ENCODE measurements around the gene NAT9.

NAT9 gene

GRCh38 chr17:74805591-74805991, 29.4 kb upstream of the NAT9 start:
- Histone ChIP-seq H3K27me3 (replicated peaks; ENCODE audit: control insufficient read depth, insufficient read depth, low read length, poor library complexity, severe bottlenecking) (no peaks in the 10 kb centered on the region), H3K9me3 (ENCODE audit: control insufficient read depth, low read length) (no peaks in the 10 kb centered on the region), H3K4me1 (ENCODE audit: control insufficient read depth, insufficient read depth, low read length, poor library complexity, severe bottlenecking) (no peaks in the 10 kb centered on the region), H3K4me3 (ENCODE audit: insufficient read depth, low read depth, low read length, poor library complexity, severe bottlenecking) (no peak overlapping the region), H3K36me3 (ENCODE audit: control insufficient read depth, insufficient read depth, low read length) (peaks cover 29% of the 10 kb centered on the region), H3K27ac (ENCODE audit: insufficient read depth, low read length, poor library complexity, severe bottlenecking) (no peak overlapping the region)
- no peak for DNase-seq

GRCh38 chr17:74804683-74805082, 28.5 kb upstream of the NAT9 start:
- peaks cover 35% of the 10 kb centered on the region for H3K36me3 ChIP-seq (ENCODE audit: control insufficient read depth, insufficient read depth, low read length)
- no peaks in the 10 kb centered on the region for H3K27me3 ChIP-seq (replicated peaks; ENCODE audit: control insufficient read depth, insufficient read depth, low read length, poor library complexity, severe bottlenecking)
- no peaks in the 10 kb centered on the region for H3K9me3 ChIP-seq (ENCODE audit: control insufficient read depth, low read length)
- H3K4me1 ChIP-seq (ENCODE audit: control insufficient read depth, insufficient read depth, low read length, poor library complexity, severe bottlenecking): no peaks in the 10 kb centered on the region
- no peak for DNase-seq
- no peak overlapping the region for H3K27ac ChIP-seq (ENCODE audit: insufficient read depth, low read length, poor library complexity, severe bottlenecking)
- no peak overlapping the region for H3K4me3 ChIP-seq (ENCODE audit: insufficient read depth, low read depth, low read length, poor library complexity, severe bottlenecking)

- no peaks in the 10 kb centered on the region for H3K4me1 ChIP-seq (ENCODE audit: control insufficient read depth, insufficient read depth, low read length, poor library complexity, severe bottlenecking)
- no peaks in the 10 kb centered on the region for H3K9me3 ChIP-seq (ENCODE audit: control insufficient read depth, low read length)
- H3K27me3 ChIP-seq (replicated peaks; ENCODE audit: control insufficient read depth, insufficient read depth, low read length, poor library complexity, severe bottlenecking): no peaks in the 10 kb centered on the region
- no peak for DNase-seq
- H3K36me3 ChIP-seq (ENCODE audit: control insufficient read depth, insufficient read depth, low read length): peaks cover 39% of the 10 kb centered on the region
- H3K4me3 ChIP-seq (ENCODE audit: insufficient read depth, low read depth, low read length, poor library complexity, severe bottlenecking): no peak overlapping the region
- H3K27ac ChIP-seq (ENCODE audit: insufficient read depth, low read length, poor library complexity, severe bottlenecking): no peak overlapping the region
These were observed 27.8 kb upstream of the NAT9 start for GRCh38 chr17:74803971-74804370.

- no peak for DNase-seq
- H3K36me3 ChIP-seq (ENCODE audit: control insufficient read depth, insufficient read depth, low read length): peaks cover 42% of the 10 kb centered on the region
These were observed 27.3 kb upstream of the NAT9 start for GRCh38 chr17:74803388-74803930.

GRCh38 chr17:74801896-74802295, 25.8 kb upstream of the NAT9 start:
- no peaks in the 10 kb centered on the region for H3K4me1 ChIP-seq (ENCODE audit: control insufficient read depth, insufficient read depth, low read length, poor library complexity, severe bottlenecking)
- H3K27me3 ChIP-seq (replicated peaks; ENCODE audit: control insufficient read depth, insufficient read depth, low read length, poor library complexity, severe bottlenecking): no peaks in the 10 kb centered on the region
- H3K4me3 ChIP-seq (ENCODE audit: insufficient read depth, low read depth, low read length, poor library complexity, severe bottlenecking): no peak overlapping the region
- no peak for DNase-seq
- peaks cover 55% of the 10 kb centered on the region for H3K36me3 ChIP-seq (ENCODE audit: control insufficient read depth, insufficient read depth, low read length)
- no peaks in the 10 kb centered on the region for H3K9me3 ChIP-seq (ENCODE audit: control insufficient read depth, low read length)
- no peak overlapping the region for H3K27ac ChIP-seq (ENCODE audit: insufficient read depth, low read length, poor library complexity, severe bottlenecking)

More at GRCh38 chr17:74803388-74803930, 27.3 kb upstream of the NAT9 start:
- no peaks in the 10 kb centered on the region for H3K27me3 ChIP-seq (replicated peaks; ENCODE audit: control insufficient read depth, insufficient read depth, low read length, poor library complexity, severe bottlenecking)
- H3K9me3 ChIP-seq (ENCODE audit: control insufficient read depth, low read length): no peaks in the 10 kb centered on the region
- no peak overlapping the region for H3K27ac ChIP-seq (ENCODE audit: insufficient read depth, low read length, poor library complexity, severe bottlenecking)
- H3K4me1 ChIP-seq (ENCODE audit: control insufficient read depth, insufficient read depth, low read length, poor library complexity, severe bottlenecking): no peaks in the 10 kb centered on the region
- no peak overlapping the region for H3K4me3 ChIP-seq (ENCODE audit: insufficient read depth, low read depth, low read length, poor library complexity, severe bottlenecking)

GRCh38 chr17:74800531-74800930, 24.4 kb upstream of the NAT9 start:
- DNase-seq: no peak
- Histone ChIP-seq H3K27me3 (replicated peaks; ENCODE audit: control insufficient read depth, insufficient read depth, low read length, poor library complexity, severe bottlenecking) (no peaks in the 10 kb centered on the region), H3K4me3 (ENCODE audit: insufficient read depth, low read depth, low read length, poor library complexity, severe bottlenecking) (no peak overlapping the region), H3K27ac (ENCODE audit: insufficient read depth, low read length, poor library complexity, severe bottlenecking) (no peak overlapping the region), H3K4me1 (ENCODE audit: control insufficient read depth, insufficient read depth, low read length, poor library complexity, severe bottlenecking) (no peaks in the 10 kb centered on the region), H3K36me3 (ENCODE audit: control insufficient read depth, insufficient read depth, low read length) (peaks cover 67% of the 10 kb centered on the region), H3K9me3 (ENCODE audit: control insufficient read depth, low read length) (no peaks in the 10 kb centered on the region)

- Histone ChIP-seq H3K9me3 (ENCODE audit: control insufficient read depth, low read length) (no peaks in the 10 kb centered on the region), H3K27ac (ENCODE audit: insufficient read depth, low read length, poor library complexity, severe bottlenecking) (no peak overlapping the region), H3K27me3 (replicated peaks; ENCODE audit: control insufficient read depth, insufficient read depth, low read length, poor library complexity, severe bottlenecking) (no peaks in the 10 kb centered on the region), H3K36me3 (ENCODE audit: control insufficient read depth, insufficient read depth, low read length) (peaks cover 73% of the 10 kb centered on the region), H3K4me1 (ENCODE audit: control insufficient read depth, insufficient read depth, low read length, poor library complexity, severe bottlenecking) (no peaks in the 10 kb centered on the region), H3K4me3 (ENCODE audit: insufficient read depth, low read depth, low read length, poor library complexity, severe bottlenecking) (no peak overlapping the region)
- DNase-seq: no peak
These were observed 23.0 kb upstream of the NAT9 start for GRCh38 chr17:74799097-74799496.

GRCh38 chr17:74798239-74798707, 22.1 kb upstream of the NAT9 start:
- no peak for DNase-seq
- H3K36me3 ChIP-seq (ENCODE audit: control insufficient read depth, insufficient read depth, low read length): peaks cover 78% of the 10 kb centered on the region

GRCh38 chr17:74797824-74798223, 21.7 kb upstream of the NAT9 start:
- no peaks in the 10 kb centered on the region for H3K4me1 ChIP-seq (ENCODE audit: control insufficient read depth, insufficient read depth, low read length, poor library complexity, severe bottlenecking)
- H3K27ac ChIP-seq (ENCODE audit: insufficient read depth, low read length, poor library complexity, severe bottlenecking): no peak overlapping the region
- no peak overlapping the region for H3K4me3 ChIP-seq (ENCODE audit: insufficient read depth, low read depth, low read length, poor library complexity, severe bottlenecking)
- DNase-seq: no peak
- no peaks in the 10 kb centered on the region for H3K27me3 ChIP-seq (replicated peaks; ENCODE audit: control insufficient read depth, insufficient read depth, low read length, poor library complexity, severe bottlenecking)
- no peaks in the 10 kb centered on the region for H3K9me3 ChIP-seq (ENCODE audit: control insufficient read depth, low read length)
- peaks cover 83% of the 10 kb centered on the region for H3K36me3 ChIP-seq (ENCODE audit: control insufficient read depth, insufficient read depth, low read length)

More at GRCh38 chr17:74798239-74798707, 22.1 kb upstream of the NAT9 start:
- Histone ChIP-seq H3K4me3 (ENCODE audit: insufficient read depth, low read depth, low read length, poor library complexity, severe bottlenecking) (no peak overlapping the region), H3K27me3 (replicated peaks; ENCODE audit: control insufficient read depth, insufficient read depth, low read length, poor library complexity, severe bottlenecking) (no peaks in the 10 kb centered on the region), H3K9me3 (ENCODE audit: control insufficient read depth, low read length) (no peaks in the 10 kb centered on the region), H3K4me1 (ENCODE audit: control insufficient read depth, insufficient read depth, low read length, poor library complexity, severe bottlenecking) (no peaks in the 10 kb centered on the region), H3K27ac (ENCODE audit: insufficient read depth, low read length, poor library complexity, severe bottlenecking) (no peak overlapping the region)

GRCh38 chr17:74796866-74797265, 20.7 kb upstream of the NAT9 start:
- no peaks in the 10 kb centered on the region for H3K27me3 ChIP-seq (replicated peaks; ENCODE audit: control insufficient read depth, insufficient read depth, low read length, poor library complexity, severe bottlenecking)
- H3K27ac ChIP-seq (ENCODE audit: insufficient read depth, low read length, poor library complexity, severe bottlenecking): no peak overlapping the region
- no peaks in the 10 kb centered on the region for H3K9me3 ChIP-seq (ENCODE audit: control insufficient read depth, low read length)
- no peaks in the 10 kb centered on the region for H3K4me1 ChIP-seq (ENCODE audit: control insufficient read depth, insufficient read depth, low read length, poor library complexity, severe bottlenecking)
- peaks cover 84% of the 10 kb centered on the region for H3K36me3 ChIP-seq (ENCODE audit: control insufficient read depth, insufficient read depth, low read length)
- H3K4me3 ChIP-seq (ENCODE audit: insufficient read depth, low read depth, low read length, poor library complexity, severe bottlenecking): no peak overlapping the region
- no peak for DNase-seq
